Left lung (tissue), 10 donors: ENCODE data around the gene BCR. TPM values are rescaled to one million over a fixed set of nuclear protein-coding genes. Genes with fewer than 3 reads are reported as not detected.

Experiments
- ATAC-seq: fragments of 200-7000 bp; cut with Tn5 transposase; one replicate; pipeline ENCODE4 v1.9.1; 2020; ENCODE audit warnings: moderate library complexity
- DNase-seq, 4 donors: peaks; one replicate each; pipeline ENCODE4 v3.0.0-alpha.2; 2013 to 2020
- H3K27ac ChIP-seq, 2 donors: fragments of 200-600 bp; sonication (generic) in 1 of 2; one replicate each; pipeline versions ENCODE4 v1.5.0 to v1.8.0; 2020 to 2021
- H3K27me3 ChIP-seq, 2 donors: fragments of 200-600 bp; sonication (generic) in 1 of 2; one replicate each; pipeline versions ENCODE4 v1.5.0 to v1.8.0; 2020 to 2021
- H3K36me3 ChIP-seq, 2 donors: fragments of 200-600 bp; sonication (generic) in 1 of 2; one replicate each; pipeline versions ENCODE4 v1.5.0 to v1.8.0; 2020 to 2021
- H3K4me1 ChIP-seq, 2 donors: fragments of 200-600 bp; one replicate each; pipeline ENCODE4 v1.8.0; 2021
- H3K4me3 ChIP-seq, 2 donors: fragments of 200-600 bp; sonication (generic) in 1 of 2; one replicate each; pipeline versions ENCODE4 v1.5.0 to v1.8.0; 2020 to 2021; ENCODE audit warnings: mild to moderate bottlenecking in 1 of 2
- H3K9me3 ChIP-seq, 2 donors: fragments of 200-600 bp; sonication (generic) in 1 of 2; one replicate each; pipeline versions ENCODE4 v1.5.0 to v1.8.0; 2020 to 2021
- intact Hi-C, 2 donors: fragments of 100-400 bp; cut with DNase I; formaldehyde crosslinking; loops; one replicate each; pipeline versions ENCODE4 v1.11.2 to v1.14.2; 2022
- polyA plus RNA-seq, 6 donors: library from polyadenylated mRNA; unstranded; fragments of 120-200 nt; gene quantifications; one replicate each; pipeline ENCODE4 v1.2.1, GENCODE V29; 2013; ENCODE audit not compliant: insufficient read length in 6 of 6
- total RNA-seq, 2 donors: library from RNA; stranded (reverse); fragmentation: NEBNext Ultra II Directional; extraction: Animal tissue kit (Norgen Biotek cat#: 25700); gene quantifications; one replicate each; pipeline ENCODE4 v1.2.1, GENCODE V29; 2021
- TF ChIP-seq, protein P1 (sequence below), 2 donors: fragments of 200-600 bp; sonication (generic) in 1 of 2; IDR thresholded peaks; one replicate each; pipeline versions ENCODE4 v1.5.0 to v1.8.0; 2021; ENCODE audit warnings: antibody characterized with exemption in 2 of 2
- donor health status: DM: no; HTN: yes; CAD: no.
- donor health status: DM: no; HTN: no; CAD: no.

Gene BCR
- total and polyA plus RNA-seq, 8 donors: 41.1 to 70.4 (median 48.9) TPM

GRCh38 chr22:23301591-23301990, 121.3 kb downstream of the BCR start:
- no peaks in the 10 kb centered on the region for H3K27me3 ChIP-seq
- H3K36me3 ChIP-seq: peaks cover 0 to 78% of the 10 kb centered on the region in 2 donors
- peaks cover 5 to 32% of the 10 kb centered on the region in 2 donors for H3K4me1 ChIP-seq
- no peaks in the 10 kb centered on the region for H3K9me3 ChIP-seq
- no peak overlapping the region for H3K4me3 ChIP-seq
- no peak overlapping the region for H3K27ac ChIP-seq
- intact Hi-C loops: no loop called here
- DNase-seq: peak in 1 of 4 donors; percentile 17
- TF ChIP-seq, protein P1, sequence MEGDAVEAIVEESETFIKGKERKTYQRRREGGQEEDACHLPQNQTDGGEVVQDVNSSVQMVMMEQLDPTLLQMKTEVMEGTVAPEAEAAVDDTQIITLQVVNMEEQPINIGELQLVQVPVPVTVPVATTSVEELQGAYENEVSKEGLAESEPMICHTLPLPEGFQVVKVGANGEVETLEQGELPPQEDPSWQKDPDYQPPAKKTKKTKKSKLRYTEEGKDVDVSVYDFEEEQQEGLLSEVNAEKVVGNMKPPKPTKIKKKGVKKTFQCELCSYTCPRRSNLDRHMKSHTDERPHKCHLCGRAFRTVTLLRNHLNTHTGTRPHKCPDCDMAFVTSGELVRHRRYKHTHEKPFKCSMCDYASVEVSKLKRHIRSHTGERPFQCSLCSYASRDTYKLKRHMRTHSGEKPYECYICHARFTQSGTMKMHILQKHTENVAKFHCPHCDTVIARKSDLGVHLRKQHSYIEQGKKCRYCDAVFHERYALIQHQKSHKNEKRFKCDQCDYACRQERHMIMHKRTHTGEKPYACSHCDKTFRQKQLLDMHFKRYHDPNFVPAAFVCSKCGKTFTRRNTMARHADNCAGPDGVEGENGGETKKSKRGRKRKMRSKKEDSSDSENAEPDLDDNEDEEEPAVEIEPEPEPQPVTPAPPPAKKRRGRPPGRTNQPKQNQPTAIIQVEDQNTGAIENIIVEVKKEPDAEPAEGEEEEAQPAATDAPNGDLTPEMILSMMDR (IDR thresholded peaks at IDR 0.05): no peak
- ATAC-seq: no peak

DNA sequence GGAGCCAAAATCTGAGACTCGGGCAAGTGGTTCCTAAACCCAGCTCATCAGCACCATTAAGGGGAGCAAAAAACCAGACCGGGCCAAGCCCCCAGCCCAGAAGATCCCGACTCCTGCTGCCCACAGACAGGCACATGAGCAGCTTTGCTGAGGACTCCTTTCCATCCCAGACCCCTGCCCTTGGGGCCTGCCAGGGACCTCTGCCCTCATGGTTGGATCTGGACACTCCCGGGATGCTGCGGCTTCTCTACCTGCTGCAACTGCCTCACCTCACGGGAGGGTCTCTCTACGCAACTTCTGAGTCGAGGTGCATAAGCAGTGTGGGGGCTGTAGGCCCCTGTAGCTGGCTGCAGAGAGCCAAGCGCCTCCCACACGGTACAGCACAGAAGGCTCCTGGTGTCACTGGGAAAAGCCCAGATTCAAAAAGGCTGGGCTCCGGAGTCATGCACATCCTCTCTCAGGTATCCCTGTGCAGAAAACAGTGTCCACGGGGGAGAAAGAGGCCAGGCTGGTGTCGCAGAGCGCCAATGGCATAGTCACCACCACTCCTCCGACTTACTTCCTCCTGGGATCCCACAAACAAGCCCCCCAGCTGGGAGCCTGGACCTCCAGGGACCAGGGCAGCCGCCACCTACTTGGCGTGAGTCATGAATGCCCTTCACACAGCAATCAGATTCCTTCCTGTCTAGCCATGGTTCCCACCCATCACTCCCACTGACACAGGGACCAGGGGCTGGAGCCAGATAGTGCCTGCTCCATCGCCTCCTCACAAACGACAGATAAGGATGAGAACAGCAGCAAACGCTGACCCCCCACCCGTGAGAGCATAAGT, 122.1 kb downstream of the BCR start:
- intact Hi-C loops: no loop called here

GRCh38 chr22:23305321-23305910, 125.1 kb downstream of the BCR start:
- TF ChIP-seq, protein P1 (IDR thresholded peaks at IDR 0.05): no peak
- Histone ChIP-seq H3K4me1 (peaks cover 5 to 36% of the 10 kb centered on the region in 2 donors), H3K4me3 (no peak overlapping the region), H3K27ac (peak overlapping the region; percentile 71 to 76), H3K27me3 (no peaks in the 10 kb centered on the region), H3K9me3 (no peaks in the 10 kb centered on the region), H3K36me3 (peaks cover 0 to 40% of the 10 kb centered on the region in 2 donors)
- peak in 1 of 4 donors; percentile 48 for DNase-seq
- intact Hi-C loops: no loop called here
- peak; percentile 42 for ATAC-seq

More for the DNA sequence above, 122.1 kb downstream of the BCR start:
- TF ChIP-seq, protein P1 (IDR thresholded peaks at IDR 0.05): no peak
- no peak for ATAC-seq
- H3K9me3 ChIP-seq: no peaks in the 10 kb centered on the region
- no peak overlapping the region for H3K4me3 ChIP-seq
- H3K36me3 ChIP-seq: peaks cover 0 to 70% of the 10 kb centered on the region in 2 donors
- no peaks in the 10 kb centered on the region for H3K27me3 ChIP-seq
- no peak overlapping the region for H3K27ac ChIP-seq
- DNase-seq: peak in 2 of 4 donors; percentile 29 to 47
- H3K4me1 ChIP-seq: peaks cover 5 to 36% of the 10 kb centered on the region in 2 donors

DNA sequence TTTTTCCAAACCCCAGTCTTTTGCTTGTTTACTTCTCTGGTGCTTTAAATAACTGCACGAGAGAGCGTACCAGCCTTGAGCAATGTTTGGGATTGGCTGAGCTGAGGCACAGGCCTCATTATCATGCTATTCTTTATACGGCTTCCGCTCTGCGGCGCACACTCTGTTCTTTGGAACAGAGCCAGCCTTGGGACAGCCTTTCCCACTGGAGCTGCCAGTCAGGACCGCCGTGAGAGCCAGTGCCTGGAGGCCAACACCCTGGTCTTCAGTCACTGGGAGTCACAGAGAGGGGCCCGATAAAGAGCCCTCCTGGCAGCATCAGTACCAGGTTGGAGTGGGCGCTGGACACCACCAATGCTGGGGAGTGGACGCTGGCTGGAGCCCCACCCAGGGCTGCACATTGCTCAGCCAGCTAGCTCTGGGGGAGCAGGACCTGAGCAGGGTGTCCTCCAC, 125.6 kb downstream of the BCR start:
- ATAC-seq: peak; percentile 50
- TF ChIP-seq, protein P1 (IDR thresholded peaks at IDR 0.05): no peak
- no peaks in the 10 kb centered on the region for H3K9me3 ChIP-seq
- H3K4me3 ChIP-seq: no peak overlapping the region
- DNase-seq: peak in 3 of 4 donors; percentile 32 to 65 (median 58)
- H3K36me3 ChIP-seq: peaks cover 0 to 34% of the 10 kb centered on the region in 2 donors
- intact Hi-C loops: no loop called here
- peak overlapping the region; percentile 71 to 76 for H3K27ac ChIP-seq
- H3K27me3 ChIP-seq: no peaks in the 10 kb centered on the region
- H3K4me1 ChIP-seq: peaks cover 5 to 36% of the 10 kb centered on the region in 2 donors

- Histone ChIP-seq H3K27me3 (no peaks in the 10 kb centered on the region), H3K4me1 (peaks cover 5 to 36% of the 10 kb centered on the region in 2 donors), H3K36me3 (peaks cover 0 to 32% of the 10 kb centered on the region in 2 donors), H3K4me3 (no peak overlapping the region), H3K27ac (peak overlapping the region; percentile 71 to 76), H3K9me3 (no peaks in the 10 kb centered on the region)
- TF ChIP-seq, protein P1 (IDR thresholded peaks at IDR 0.05): no peak
- ATAC-seq: peak; percentile 54
- intact Hi-C loops: no loop called here
- peak in 2 of 4 donors; percentile 28 to 74 for DNase-seq
Measured at GRCh38 chr22:23306438-23306921, 126.2 kb downstream of the BCR start.
